ENCODE results near the gene TNS3.

GRCh38 chr7:47525066-47525623 lies 56.8 kb downstream of the TNS3 start:
- TF ChIP-seq CTCF (IDR thresholded peaks at IDR 0.05 in 8 of 11, conservative IDR thresholded peaks at IDR 0.05 in 3 of 11) (no peak), POLR2AphosphoS5 (IDR thresholded peaks at IDR 0.05) (no peak)

Data from spleen (tissue), 7 donors.